Ascending aorta (tissue), 2 donors: ENCODE data around the gene IZUMO4. TPM values are rescaled to one million over a fixed set of nuclear protein-coding genes. Genes with fewer than 3 reads are reported as not detected.

Experiments
- DNase-seq, 2 donors: peaks; one replicate each; pipeline ENCODE4 v3.0.0-alpha.2; 2019; ENCODE audit warnings: low spot score in 2 of 2
- H3K27ac ChIP-seq, 2 donors: fragments of 200-600 bp; sonication (generic); one replicate each; pipeline ENCODE4 v1.5.1; 2016 to 2017; ENCODE audit warnings: mild to moderate bottlenecking in 1 of 2
- H3K27me3 ChIP-seq: fragments of 200-600 bp; sonication (generic); one replicate; pipeline ENCODE4 v1.5.1; 2017
- H3K36me3 ChIP-seq, 2 donors: fragments of 200-600 bp; sonication (generic); one replicate each; pipeline ENCODE4 v1.5.1; 2016
- H3K4me1 ChIP-seq, 2 donors: fragments of 200-600 bp; sonication (generic); one replicate each; pipeline ENCODE4 v1.5.1; 2016 to 2017; ENCODE audit warnings: mild to moderate bottlenecking in 1 of 2
- H3K4me3 ChIP-seq, 2 donors: fragments of 200-600 bp; sonication (generic); one replicate each; pipeline ENCODE4 v1.5.1; 2016 to 2017; ENCODE audit warnings: mild to moderate bottlenecking in 1 of 2
- H3K9me3 ChIP-seq, 2 donors: fragments of 200-600 bp; sonication (generic); one replicate each; pipeline ENCODE4 v1.5.1; 2016
- intact Hi-C: fragments of 100-400 bp; cut with DNase I; formaldehyde crosslinking; loops from one replicate; pipeline ENCODE4 v1.15.1; 2023
- total RNA-seq: library from RNA; depleted of rRNA; stranded (reverse); fragments of >200 nt; gene quantifications from one replicate; pipeline ENCODE4 v1.1.0, GENCODE V29; 2016
- TF ChIP-seq, protein P1 (sequence below), 3 experiments: fragments of 200-600 bp in 2 of 3; fragments of 450-650 bp in 1 of 3; sonication (generic) in 2 of 3; IDR thresholded peaks; one replicate each; pipeline ENCODE4 v1.5.1; 2016 to 2019; ENCODE audit warnings: antibody characterized with exemption in 3 of 3, mild to moderate bottlenecking in 1 of 3, moderate library complexity in 1 of 3

The IZUMO4 gene
- total RNA-seq, 1 donor from 2014 or later = not detected

- H3K27me3 ChIP-seq = no peaks in the 10 kb centered on the region
- no peak overlapping the region for H3K4me3 ChIP-seq
- H3K36me3 ChIP-seq = peaks cover 58 to 72% of the 10 kb centered on the region in 2 donors
- H3K4me1 ChIP-seq = no peaks in the 10 kb centered on the region
- no peaks in the 10 kb centered on the region for H3K9me3 ChIP-seq
- intact Hi-C loops = no loop called here
- no peak for DNase-seq
- no peak overlapping the region for H3K27ac ChIP-seq
- TF ChIP-seq, protein P1, sequence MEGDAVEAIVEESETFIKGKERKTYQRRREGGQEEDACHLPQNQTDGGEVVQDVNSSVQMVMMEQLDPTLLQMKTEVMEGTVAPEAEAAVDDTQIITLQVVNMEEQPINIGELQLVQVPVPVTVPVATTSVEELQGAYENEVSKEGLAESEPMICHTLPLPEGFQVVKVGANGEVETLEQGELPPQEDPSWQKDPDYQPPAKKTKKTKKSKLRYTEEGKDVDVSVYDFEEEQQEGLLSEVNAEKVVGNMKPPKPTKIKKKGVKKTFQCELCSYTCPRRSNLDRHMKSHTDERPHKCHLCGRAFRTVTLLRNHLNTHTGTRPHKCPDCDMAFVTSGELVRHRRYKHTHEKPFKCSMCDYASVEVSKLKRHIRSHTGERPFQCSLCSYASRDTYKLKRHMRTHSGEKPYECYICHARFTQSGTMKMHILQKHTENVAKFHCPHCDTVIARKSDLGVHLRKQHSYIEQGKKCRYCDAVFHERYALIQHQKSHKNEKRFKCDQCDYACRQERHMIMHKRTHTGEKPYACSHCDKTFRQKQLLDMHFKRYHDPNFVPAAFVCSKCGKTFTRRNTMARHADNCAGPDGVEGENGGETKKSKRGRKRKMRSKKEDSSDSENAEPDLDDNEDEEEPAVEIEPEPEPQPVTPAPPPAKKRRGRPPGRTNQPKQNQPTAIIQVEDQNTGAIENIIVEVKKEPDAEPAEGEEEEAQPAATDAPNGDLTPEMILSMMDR (IDR thresholded peaks at IDR 0.05) = no peak
Observed at GRCh38 chr19:2136796-2137195, 40.1 kb downstream of the IZUMO4 start.

GRCh38 chr19:2138061-2138728, 41.5 kb downstream of the IZUMO4 start:
- no peak for DNase-seq
- no peaks in the 10 kb centered on the region for H3K4me1 ChIP-seq
- H3K27ac ChIP-seq = no peak overlapping the region
- H3K9me3 ChIP-seq = no peaks in the 10 kb centered on the region
- H3K4me3 ChIP-seq = no peak overlapping the region
- no peaks in the 10 kb centered on the region for H3K27me3 ChIP-seq
- TF ChIP-seq, protein P1 (IDR thresholded peaks at IDR 0.05) = no peak
- peaks cover 44 to 58% of the 10 kb centered on the region in 2 donors for H3K36me3 ChIP-seq
- intact Hi-C loops = no loop called here

DNA sequence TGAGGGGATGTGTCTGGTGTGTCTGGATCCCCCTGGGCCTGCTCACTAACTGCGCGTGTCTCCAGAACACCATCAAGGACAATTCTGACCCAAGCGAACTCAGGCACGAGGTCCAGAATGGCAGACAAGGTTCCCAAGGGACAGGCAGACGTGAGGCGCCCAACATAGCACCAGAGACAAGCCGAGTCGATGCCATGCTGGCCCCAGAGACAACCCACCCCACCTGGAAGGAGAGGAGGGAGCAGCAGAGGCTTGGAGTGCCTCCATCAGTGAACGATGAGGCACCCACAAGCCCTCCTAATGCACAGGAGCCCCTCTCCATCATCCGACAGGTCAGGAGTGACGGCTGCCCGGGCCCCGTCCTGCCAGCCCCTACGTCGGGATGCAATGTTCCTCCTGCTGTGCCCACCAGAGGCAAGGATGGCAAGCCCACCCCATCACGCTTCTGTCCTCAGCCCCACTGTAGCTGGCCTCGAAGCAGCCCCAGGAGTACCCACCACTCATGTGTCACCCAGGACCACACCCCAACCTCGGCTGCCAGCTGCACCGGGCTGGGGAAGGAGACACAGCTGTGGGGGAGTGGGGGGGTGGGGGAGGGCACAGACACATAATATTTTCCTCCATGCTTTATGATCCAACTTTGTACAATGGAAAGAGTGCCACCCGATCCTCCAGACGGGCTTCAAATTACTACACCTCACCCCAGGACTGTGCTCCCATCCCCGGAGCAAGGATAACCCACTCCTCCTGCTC, 42.8 kb downstream of the IZUMO4 start:
- Histone ChIP-seq H3K27ac (no peak overlapping the region), H3K9me3 (no peaks in the 10 kb centered on the region), H3K36me3 (peaks cover 36 to 50% of the 10 kb centered on the region in 2 donors), H3K4me1 (no peaks in the 10 kb centered on the region), H3K4me3 (no peak overlapping the region), H3K27me3 (no peaks in the 10 kb centered on the region)
- TF ChIP-seq, protein P1 (IDR thresholded peaks at IDR 0.05) = no peak
- intact Hi-C loops = no loop called here
- no peak for DNase-seq

DNA sequence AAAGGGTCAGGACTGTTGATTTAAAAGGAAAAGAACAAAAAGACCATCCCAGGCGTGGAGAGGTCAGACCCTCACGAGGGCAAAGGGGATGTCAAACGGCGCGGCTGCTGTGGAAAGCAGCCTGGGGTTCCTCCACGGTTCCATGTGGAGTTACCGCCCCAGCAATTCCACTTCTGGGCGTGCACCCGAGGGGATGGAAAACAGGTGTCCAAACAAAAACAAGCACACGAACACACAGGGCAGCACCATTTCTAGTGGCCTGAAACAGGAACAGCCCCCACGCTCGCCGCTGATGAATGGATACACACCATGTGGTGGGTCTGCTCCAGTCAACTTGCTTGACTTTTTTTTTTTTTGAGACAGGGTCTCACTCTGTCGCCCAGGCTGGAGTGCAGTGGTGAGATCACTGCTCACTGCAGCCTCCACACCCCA, 43.4 kb downstream of the IZUMO4 start:
- Histone ChIP-seq H3K4me1 (no peaks in the 10 kb centered on the region), H3K4me3 (no peak overlapping the region), H3K27ac (no peak overlapping the region), H3K27me3 (no peaks in the 10 kb centered on the region), H3K36me3 (peaks cover 33 to 50% of the 10 kb centered on the region in 2 donors), H3K9me3 (no peaks in the 10 kb centered on the region)
- TF ChIP-seq, protein P1 (IDR thresholded peaks at IDR 0.05) = no peak
- DNase-seq = no peak
- intact Hi-C loops = no loop called here

DNA sequence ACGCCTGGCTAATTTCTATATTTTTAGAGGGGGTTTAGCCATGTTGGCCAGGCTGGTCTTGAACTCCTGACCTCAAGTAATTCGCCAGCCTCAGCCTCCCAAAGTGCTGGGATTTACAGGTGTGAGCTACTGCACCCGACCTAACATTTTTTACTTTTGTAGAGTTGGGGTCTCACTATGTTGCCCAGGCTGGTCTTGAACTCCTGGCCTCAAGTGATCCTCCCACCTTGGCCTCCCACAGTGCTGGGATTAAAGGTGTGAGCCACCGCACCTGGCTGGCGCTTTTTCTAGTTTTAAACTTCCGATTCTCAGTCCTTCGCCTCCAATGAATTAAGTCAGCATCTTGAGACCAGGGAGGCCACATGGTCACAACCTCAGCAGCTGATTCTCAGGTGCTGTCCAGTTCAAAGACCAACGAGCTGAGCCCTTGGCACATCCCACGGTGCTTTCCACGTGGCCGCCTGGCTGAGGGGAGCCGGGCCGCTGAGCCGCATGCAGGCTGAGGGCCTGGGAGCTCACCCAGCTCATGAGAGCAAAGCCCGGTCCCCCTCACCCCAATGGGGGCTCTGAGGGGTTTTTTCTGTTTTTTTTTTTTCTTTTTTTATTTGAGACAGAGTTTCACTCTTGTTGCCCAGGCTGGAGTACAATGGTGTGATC, 45.6 kb downstream of the IZUMO4 start:
- intact Hi-C loops = no loop called here
- Histone ChIP-seq H3K4me1 (no peaks in the 10 kb centered on the region), H3K9me3 (no peaks in the 10 kb centered on the region), H3K27ac (no peak overlapping the region), H3K4me3 (no peak overlapping the region), H3K36me3 (peaks cover 13 to 39% of the 10 kb centered on the region in 2 donors), H3K27me3 (no peaks in the 10 kb centered on the region)
- DNase-seq = no peak
- TF ChIP-seq, protein P1 (IDR thresholded peaks at IDR 0.05) = no peak
